Gastrocnemius medialis (tissue), 4 donors: ENCODE measurements around the gene ABI3BP. TPM values are rescaled to one million over a fixed set of nuclear protein-coding genes. Genes with fewer than 3 reads are reported as not detected.

ENCODE experiments used
- ATAC-seq, 2 donors: fragments of 150-250 bp; one replicate each; pipeline ENCODE4 v1.9.1; 2016
- DNase-seq, 2 donors: peaks; one replicate each; pipeline ENCODE4 v3.0.0-alpha.2; 2019
- H3K27ac ChIP-seq, 4 donors: fragments of 200-600 bp; sonication (generic); 1 replicate in 1 of 4; 2 replicates in 3 of 4; pipeline ENCODE4 v1.5.1; 2016 to 2018; ENCODE audit warnings: mild to moderate bottlenecking in 2 of 4, moderate library complexity in 1 of 4
- H3K27me3 ChIP-seq, 3 donors: fragments of 200-600 bp; sonication (generic) in 2 of 3; 1 replicate in 1 of 3; 2 replicates in 2 of 3; pipeline versions ENCODE4 v1.5.1 to v1.6.0; 2016 to 2019; ENCODE audit warnings: mild to moderate bottlenecking in 1 of 3, moderate library complexity in 1 of 3
- H3K36me3 ChIP-seq, 2 donors: fragments of 200-600 bp; sonication (generic) in 1 of 2; one replicate each; pipeline ENCODE4 v1.5.1; 2017 to 2018
- H3K4me1 ChIP-seq, 2 donors: fragments of 200-600 bp; sonication (generic) in 1 of 2; one replicate each; pipeline ENCODE4 v1.5.1; 2016 to 2017; ENCODE audit warnings: mild to moderate bottlenecking in 2 of 2
- H3K4me3 ChIP-seq, 4 donors: fragments of 200-600 bp; sonication (generic) in 3 of 4; 1 replicate in 1 of 4; 2 replicates in 3 of 4; pipeline ENCODE4 v1.5.1; 2016 to 2019; ENCODE audit warnings: mild to moderate bottlenecking in 2 of 4
- H3K9me3 ChIP-seq, 3 donors: fragments of 200-600 bp; sonication (generic) in 2 of 3; 1 replicate in 1 of 3; 2 replicates in 2 of 3; pipeline ENCODE4 v1.5.1; 2016 to 2019
- POLR2A ChIP-seq, 2 donors: fragments of 450-650 bp; IDR thresholded peaks; one replicate each; pipeline ENCODE4 v1.6.1; 2017; ENCODE audit warnings: antibody characterized with exemption in 2 of 2, mild to moderate bottlenecking in 2 of 2, moderate library complexity in 2 of 2
- in situ Hi-C, 4 donors: fragments of 200-750 bp; cut with MboI; loops; one replicate each; pipeline versions ENCODE4 v1.15.0 to v1.8.0; 2017; ENCODE audit warnings: low sequenced_read_pairs in 4 of 4
- intact Hi-C: fragments of 100-400 bp; cut with DNase I; formaldehyde crosslinking; loops from one replicate; pipeline ENCODE4 v1.15.1; 2023; ENCODE audit warnings: low total_unique reads
- total RNA-seq, 4 donors: library from RNA; depleted of rRNA; stranded (reverse); fragments of >200 nt; gene quantifications; one replicate each; pipeline versions ENCODE4 v1.1.0 to v1.2.3, GENCODE V29; 2016
- TF ChIP-seq, protein P1 (sequence below), 5 experiments: fragments of 450-650 bp in 3 of 5; fragments of 200-600 bp in 2 of 5; sonication (generic) in 2 of 5; IDR thresholded peaks in 4 of 5; conservative IDR thresholded peaks in 1 of 5; 1 replicate in 4 of 5; 2 replicates in 1 of 5; pipeline ENCODE4 v1.5.1; 2016 to 2019; ENCODE audit warnings: antibody characterized with exemption in 5 of 5, mild to moderate bottlenecking in 3 of 5, moderate library complexity in 3 of 5

The ABI3BP gene
- total RNA-seq, 4 donors from 2014 or later, result 15.3 to 21.8 (median 19.5) TPM

DNA sequence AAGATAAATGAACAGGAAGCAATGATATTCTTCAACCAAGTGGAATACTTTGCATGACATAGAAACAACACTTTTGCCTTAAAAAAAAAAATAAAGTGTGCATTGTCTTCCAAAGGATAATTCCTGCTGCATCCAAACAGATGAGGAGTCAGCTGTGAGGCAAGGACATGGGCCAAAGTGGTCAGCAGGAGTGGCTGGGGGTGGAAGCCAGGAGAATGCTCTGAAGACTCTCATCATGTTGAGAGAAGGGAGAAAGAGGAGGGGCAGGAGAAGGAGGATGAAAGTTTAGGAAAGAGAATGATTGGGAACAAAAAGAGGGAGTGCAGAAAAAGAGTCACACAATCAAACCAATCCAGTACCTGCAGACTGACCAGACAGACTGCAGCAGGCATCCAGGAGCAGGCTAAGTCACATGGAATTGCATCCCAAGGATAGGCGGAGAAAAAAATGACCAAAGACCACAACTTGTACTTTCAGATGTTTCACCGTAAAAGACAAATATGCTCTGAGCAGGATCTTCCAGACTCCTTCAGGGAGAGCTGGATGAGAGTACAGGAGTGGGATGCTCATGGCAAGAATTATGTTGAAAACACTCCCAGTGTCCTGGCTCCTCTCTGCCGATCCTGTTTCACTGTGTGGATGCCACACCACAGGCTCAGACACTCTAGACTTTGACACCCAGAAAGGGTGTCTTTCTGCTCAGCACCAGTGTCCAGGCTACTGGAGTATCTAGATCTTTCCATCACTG, 11.9 kb downstream of the ABI3BP start:
- intact Hi-C loops, result no loop called here
- H3K27me3 ChIP-seq, result no peaks in the 10 kb centered on the region
- no peaks in the 10 kb centered on the region for H3K4me1 ChIP-seq
- ATAC-seq (no peak), DNase-seq (no peak)
- H3K27ac ChIP-seq, result peak overlapping the region in 1 of 4 donors; percentile 16
- H3K9me3 ChIP-seq, result no peaks in the 10 kb centered on the region
- no peak overlapping the region for H3K4me3 ChIP-seq
- TF ChIP-seq POLR2A (IDR thresholded peaks at IDR 0.05), result no peak
- TF ChIP-seq, protein P1, sequence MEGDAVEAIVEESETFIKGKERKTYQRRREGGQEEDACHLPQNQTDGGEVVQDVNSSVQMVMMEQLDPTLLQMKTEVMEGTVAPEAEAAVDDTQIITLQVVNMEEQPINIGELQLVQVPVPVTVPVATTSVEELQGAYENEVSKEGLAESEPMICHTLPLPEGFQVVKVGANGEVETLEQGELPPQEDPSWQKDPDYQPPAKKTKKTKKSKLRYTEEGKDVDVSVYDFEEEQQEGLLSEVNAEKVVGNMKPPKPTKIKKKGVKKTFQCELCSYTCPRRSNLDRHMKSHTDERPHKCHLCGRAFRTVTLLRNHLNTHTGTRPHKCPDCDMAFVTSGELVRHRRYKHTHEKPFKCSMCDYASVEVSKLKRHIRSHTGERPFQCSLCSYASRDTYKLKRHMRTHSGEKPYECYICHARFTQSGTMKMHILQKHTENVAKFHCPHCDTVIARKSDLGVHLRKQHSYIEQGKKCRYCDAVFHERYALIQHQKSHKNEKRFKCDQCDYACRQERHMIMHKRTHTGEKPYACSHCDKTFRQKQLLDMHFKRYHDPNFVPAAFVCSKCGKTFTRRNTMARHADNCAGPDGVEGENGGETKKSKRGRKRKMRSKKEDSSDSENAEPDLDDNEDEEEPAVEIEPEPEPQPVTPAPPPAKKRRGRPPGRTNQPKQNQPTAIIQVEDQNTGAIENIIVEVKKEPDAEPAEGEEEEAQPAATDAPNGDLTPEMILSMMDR (IDR thresholded peaks at IDR 0.05 in 4 of 5, conservative IDR thresholded peaks at IDR 0.05 in 1 of 5), result no peak
- in situ Hi-C loops, result no loop called here
- H3K36me3 ChIP-seq, result no peaks in the 10 kb centered on the region

DNA sequence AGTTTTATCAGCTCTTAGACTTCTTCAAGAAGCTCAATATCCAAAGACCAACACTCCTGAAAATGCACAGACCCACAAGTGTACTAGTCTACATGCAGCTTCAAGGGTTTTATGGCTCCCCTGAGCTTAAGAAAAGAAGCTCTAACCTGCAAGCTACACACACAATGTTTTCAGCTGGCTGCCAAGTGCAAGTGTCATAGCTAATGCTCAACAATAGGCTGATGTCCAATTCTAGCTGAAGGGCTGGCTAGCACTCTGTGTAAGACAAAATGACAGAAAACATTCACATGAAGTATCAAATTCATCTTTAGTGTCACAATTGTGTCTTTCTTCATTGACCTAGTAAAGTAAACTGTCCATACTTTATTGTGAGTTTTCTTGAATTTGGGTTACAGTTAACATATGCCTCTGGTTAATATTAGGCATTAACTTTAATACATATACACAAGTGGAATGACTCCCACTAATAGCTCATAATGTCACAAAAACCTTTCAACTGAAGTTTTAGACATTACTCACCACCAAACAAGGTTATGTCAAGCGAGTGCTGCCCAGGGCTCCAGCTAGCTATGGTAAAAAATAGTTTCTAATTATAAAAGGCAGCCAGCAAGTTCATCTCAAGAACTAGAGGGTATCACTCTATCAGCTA, 15.1 kb downstream of the ABI3BP start:
- DNase-seq, result no peak
- no peak for TF ChIP-seq POLR2A (IDR thresholded peaks at IDR 0.05)
- TF ChIP-seq, protein P1 (IDR thresholded peaks at IDR 0.05 in 4 of 5, conservative IDR thresholded peaks at IDR 0.05 in 1 of 5), result no peak
- ATAC-seq, result no peak

DNA sequence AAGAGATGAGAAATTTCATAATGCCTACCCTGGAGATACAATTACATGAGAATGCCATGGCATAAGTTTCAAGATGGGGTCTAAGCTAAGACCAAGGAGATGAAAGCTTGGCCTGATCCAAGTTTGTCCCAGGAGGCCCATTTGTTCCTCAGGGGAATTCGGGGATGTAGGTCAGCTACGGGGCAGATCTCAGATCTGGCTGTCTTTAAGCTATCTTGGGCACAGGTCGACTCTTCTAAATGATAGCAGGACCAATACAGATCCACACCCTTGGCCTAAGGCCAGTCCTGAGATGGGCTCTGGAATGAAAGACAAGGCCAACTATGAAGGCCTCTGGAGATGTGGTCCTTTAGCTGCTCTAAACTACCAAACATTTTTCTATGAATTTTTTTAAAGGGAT, 16.6 kb downstream of the ABI3BP start:
- in situ Hi-C loops (no loop called here), intact Hi-C loops (no loop called here)
- H3K4me3 ChIP-seq, result no peak overlapping the region
- H3K9me3 ChIP-seq, result no peaks in the 10 kb centered on the region
- TF ChIP-seq, protein P1 (IDR thresholded peaks at IDR 0.05 in 4 of 5, conservative IDR thresholded peaks at IDR 0.05 in 1 of 5), result no peak
- TF ChIP-seq POLR2A (IDR thresholded peaks at IDR 0.05), result no peak
- H3K4me1 ChIP-seq, result no peaks in the 10 kb centered on the region
- ATAC-seq (no peak), DNase-seq (no peak)
- H3K27ac ChIP-seq, result no peak overlapping the region
- no peaks in the 10 kb centered on the region for H3K27me3 ChIP-seq
- H3K36me3 ChIP-seq, result no peaks in the 10 kb centered on the region

More for the DNA sequence above, 15.1 kb downstream of the ABI3BP start:
- intact Hi-C loops, result no loop called here
- in situ Hi-C loops, result no loop called here
- no peaks in the 10 kb centered on the region for H3K4me1 ChIP-seq
- H3K4me3 ChIP-seq, result no peak overlapping the region
- H3K27ac ChIP-seq, result no peak overlapping the region
- no peaks in the 10 kb centered on the region for H3K27me3 ChIP-seq
- no peaks in the 10 kb centered on the region for H3K36me3 ChIP-seq
- H3K9me3 ChIP-seq, result no peaks in the 10 kb centered on the region

DNA sequence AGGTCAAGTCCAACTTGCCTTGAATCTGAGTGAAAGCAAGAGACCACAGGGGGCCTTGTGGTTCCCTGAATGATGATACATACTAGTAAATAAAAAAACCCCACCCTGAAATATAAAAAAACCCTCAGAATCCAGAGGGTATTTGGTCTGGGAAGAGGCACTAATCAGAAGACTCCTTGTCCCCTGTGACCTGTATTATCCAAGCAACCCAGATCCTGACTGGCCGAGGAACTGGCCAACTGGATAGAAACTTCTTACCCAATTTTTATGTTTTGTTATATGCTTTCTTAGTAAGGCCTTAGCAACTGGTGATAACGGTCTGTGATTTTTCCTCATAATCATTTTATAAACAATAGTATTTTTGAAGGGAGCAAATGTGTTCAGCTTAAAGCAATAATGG, 17.5 kb downstream of the ABI3BP start:
- H3K4me3 ChIP-seq, result no peak overlapping the region
- no peaks in the 10 kb centered on the region for H3K4me1 ChIP-seq
- peak in 1 of 2 donors; percentile 26 for ATAC-seq
- no peaks in the 10 kb centered on the region for H3K36me3 ChIP-seq
- H3K27me3 ChIP-seq, result no peaks in the 10 kb centered on the region
- intact Hi-C loops (no loop called here), in situ Hi-C loops (no loop called here)
- TF ChIP-seq, protein P1 (IDR thresholded peaks at IDR 0.05 in 4 of 5, conservative IDR thresholded peaks at IDR 0.05 in 1 of 5), result no peak
- no peak for TF ChIP-seq POLR2A (IDR thresholded peaks at IDR 0.05)
- peak in 1 of 2 donors; percentile 25 for DNase-seq
- H3K27ac ChIP-seq, result peak overlapping the region in 1 of 4 donors; percentile 22
- no peaks in the 10 kb centered on the region for H3K9me3 ChIP-seq
